ENCODE measurements around the gene GID8. TPM values are rescaled to one million over a fixed set of nuclear protein-coding genes. Genes with fewer than 3 reads are reported as not detected.

The GID8 gene
- total and polyA plus RNA-seq, 2 of the 13 experiments (the other 11 are each of a cell fraction or from before 2014, with no cell fraction given): 39.6 to 59.8 TPM

- TF ChIP-seq ZNF263 (CRISPR knock-in tag; IDR thresholded peaks at IDR 0.05) (no peak), NPAS2 (CRISPR knock-in tag; IDR thresholded peaks at IDR 0.05; ENCODE audit: borderline replicate concordance) (no peak), RFXANK (CRISPR knock-in tag; IDR thresholded peaks at IDR 0.05) (no peak), ZFP37 (CRISPR knock-in tag; IDR thresholded peaks at IDR 0.05; ENCODE audit: borderline replicate concordance) (no peak), ZNF572 (CRISPR knock-in tag; IDR thresholded peaks at IDR 0.05) (no peak), ZNF124 (CRISPR knock-in tag; IDR thresholded peaks at IDR 0.05) (no peak)
These were observed 23.9 kb downstream of the GID8 start (continued) for GRCh38 chr20:62961799-62962198.

GRCh38 chr20:62962221-62962879 is 24.4 kb downstream of the GID8 start:
- Histone ChIP-seq H3K36me3 (replicated peaks in 1 of 2; ENCODE audit: control insufficient read depth in 1 of 2, insufficient read depth in 2 of 2, low read length in 2 of 2) (peaks cover 74 to 90% of the 10 kb centered on the region in 2 experiments), H2AFZ (ENCODE audit: low read length) (no peak overlapping the region), H3K4me3 (replicated peaks in 1 of 3; ENCODE audit: insufficient read depth in 1 of 3, low read depth in 2 of 3, low read length in 3 of 3) (no peak overlapping the region), H3K27me3 (ENCODE audit: control insufficient read depth in 1 of 2, insufficient read depth in 2 of 2, low read length in 2 of 2) (no peaks in the 10 kb centered on the region), H4K20me1 (ENCODE audit: insufficient read depth, low read length) (peaks cover 72% of the 10 kb centered on the region; the same call in 1 of the 2 replicates), H3K9me3 (ENCODE audit: low read length) (no peaks in the 10 kb centered on the region), H3K4me1 (ENCODE audit: insufficient read depth, low read length) (peaks cover 7% of the 10 kb centered on the region; the same call in 1 of the 2 replicates), H3K9ac (ENCODE audit: insufficient read depth, low read depth, low read length) (no peak overlapping the region), H3K79me2 (ENCODE audit: insufficient read depth, low read length) (peaks cover 5% of the 10 kb centered on the region), H3K4me2 (ENCODE audit: low read depth, low read length) (no peak overlapping the region), H3K27ac (ENCODE audit: extremely low read length, insufficient read depth, low read length) (no peak overlapping the region)
- POLR2A ChIA-PET: interaction anchor here (1.3 kb wide), 1 partner anchor 8 kb away, joined by 3 read pairs; no protein-coding TSS in a partner anchor
- DNase-seq (ENCODE audit: low spot score): no peak
- CTCF ChIA-PET (ENCODE audit: low intra/inter-chr PET ratio, low total read pairs): no interaction called here
- WGBS (ENCODE audit: low lambda C conversion rate): 97% methylated on average over 24 of the region's 30 CpGs
- intact Hi-C loops (cut with micrococcal nuclease; ENCODE audit: unreplicated experiment): no loop called here
- BruUV-seq (replicated peaks): no TSS peak
- TF ChIP-seq AKAP8 (CRISPR knock-in tag; IDR thresholded peaks at IDR 0.05) (peak; percentile 43; the same call in 1 of the 2 replicates), ZNF687 (CRISPR knock-in tag; IDR thresholded peaks at IDR 0.05) (peak; percentile 3; the same call in 1 of the 2 replicates), ZNF275 (CRISPR knock-in tag; IDR thresholded peaks at IDR 0.05; ENCODE audit: borderline replicate concordance) (no peak), ZNF737 (CRISPR knock-in tag; IDR thresholded peaks at IDR 0.05; ENCODE audit: borderline replicate concordance) (0 out of 2 replicates have a peak, but pooled peaks have one; percentile 60), TP53 (CRISPR knock-in tag; conservative IDR thresholded peaks at IDR 0.05) (no peak), ZBTB37 (CRISPR knock-in tag; IDR thresholded peaks at IDR 0.05) (no peak), NRL (CRISPR knock-in tag; IDR thresholded peaks at IDR 0.05; ENCODE audit: borderline replicate concordance) (peak; percentile 49; the same call in 1 of the 2 replicates)
- ATAC-seq: no peak
- in situ Hi-C loops (cut with HindIII; ENCODE audit: extremely low pct_ligation_motif_present, low pct_unique_long_range_greater_than_20kb): no loop called here
- no peak for FAIRE-seq
